ENCODE data around the gene AHRR.

Gene AHRR

DNA sequence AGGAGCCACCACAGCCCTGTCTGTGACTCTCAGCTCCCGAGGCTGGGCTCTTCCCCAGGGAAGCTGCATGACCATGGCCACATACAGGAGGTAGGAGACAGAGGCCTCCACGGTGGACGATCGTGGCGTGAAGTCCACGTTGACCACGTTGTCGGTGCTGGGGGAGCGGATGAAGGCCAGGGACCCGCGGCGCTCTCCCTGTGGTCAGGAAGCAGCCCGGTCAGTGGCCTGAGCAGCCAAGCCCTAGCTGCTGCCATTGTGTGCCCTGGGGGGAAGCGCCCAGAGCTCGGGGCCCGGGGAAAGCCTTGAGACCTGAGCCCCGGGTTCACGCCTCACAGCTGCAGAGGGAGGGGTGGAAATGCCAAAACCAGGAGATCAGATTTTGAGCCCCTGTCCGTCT, 155.7 kb downstream of the AHRR start:
- H3K9me3 Mint-ChIP-seq: no peaks in the 10 kb centered on the region
- ATAC-seq (replicated peaks; ENCODE audit: extremely low read depth, poor library complexity, severe bottlenecking): no peak
- DNase-seq (ENCODE audit: low spot score in 2 of 2): no peak
- no peak overlapping the region for H3K27ac Mint-ChIP-seq (ENCODE audit: low read depth)
- H3K4me1 Mint-ChIP-seq: peaks cover 6% of the 10 kb centered on the region
- H3K36me3 Mint-ChIP-seq (ENCODE audit: insufficient read depth): peaks cover 4% of the 10 kb centered on the region
- H3K27me3 Mint-ChIP-seq: peaks cover 51% of the 10 kb centered on the region
- H3K4me3 Mint-ChIP-seq: no peak overlapping the region

DNA sequence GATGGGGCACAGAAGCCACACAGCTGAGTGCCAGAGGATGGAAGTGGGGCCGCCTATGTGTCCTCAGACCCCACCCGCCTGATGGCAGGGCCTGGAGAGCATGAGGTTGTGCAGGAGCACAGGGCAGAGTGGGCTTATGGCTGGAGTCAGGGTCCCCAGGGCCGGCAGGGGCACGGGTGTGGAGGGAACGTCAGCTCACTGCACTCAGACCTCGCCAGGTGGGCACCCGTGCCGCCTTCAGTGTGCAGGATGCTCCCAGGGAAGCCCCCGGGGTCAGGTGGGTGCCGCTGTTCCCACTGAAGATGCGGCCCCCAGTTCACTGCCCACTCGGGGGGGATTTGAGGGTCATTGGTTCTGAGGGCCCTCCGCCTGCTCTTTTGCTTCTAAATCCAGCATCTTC, 156.4 kb downstream of the AHRR start:
- DNase-seq (ENCODE audit: low spot score in 2 of 2): no peak
- Mint-ChIP-seq H3K36me3 (ENCODE audit: insufficient read depth) (peaks cover 4% of the 10 kb centered on the region), H3K27ac (ENCODE audit: low read depth) (no peak overlapping the region), H3K9me3 (no peaks in the 10 kb centered on the region), H3K4me3 (no peak overlapping the region), H3K27me3 (peaks cover 51% of the 10 kb centered on the region), H3K4me1 (peaks cover 6% of the 10 kb centered on the region)
- no peak for ATAC-seq (replicated peaks; ENCODE audit: extremely low read depth, poor library complexity, severe bottlenecking)

DNA sequence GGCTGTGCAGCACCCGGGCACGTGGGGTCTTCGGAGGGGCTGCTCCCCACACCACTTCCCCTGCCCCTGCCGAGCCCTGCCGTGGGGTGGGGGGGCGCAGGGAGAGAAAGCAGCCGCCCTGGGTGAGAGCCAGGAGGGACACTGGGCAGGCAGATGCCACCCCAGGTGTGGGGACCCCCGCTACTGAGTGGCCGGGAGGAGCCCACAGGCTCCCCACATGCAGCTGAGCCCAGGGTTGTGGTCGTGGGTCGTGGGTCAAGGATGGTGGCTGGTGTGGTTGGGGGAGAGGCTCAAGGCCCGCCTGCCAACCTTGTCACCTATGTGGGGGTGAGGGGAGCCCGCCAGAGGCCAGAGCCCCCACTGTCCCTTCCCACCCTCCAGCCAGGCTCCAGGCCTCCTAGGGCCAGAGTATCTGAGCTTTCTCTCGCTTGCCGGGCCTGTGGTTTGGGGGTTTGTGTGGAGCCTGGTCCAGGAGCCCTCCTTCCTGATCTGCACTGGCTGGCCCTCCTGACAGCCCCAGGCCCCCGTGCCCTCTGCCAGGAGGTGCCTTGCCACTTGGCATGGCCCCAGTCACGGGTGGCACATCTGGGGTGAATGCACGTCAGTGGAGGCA, 157.0 kb downstream of the AHRR start:
- H3K9me3 Mint-ChIP-seq: no peaks in the 10 kb centered on the region
- peaks cover 4% of the 10 kb centered on the region for H3K36me3 Mint-ChIP-seq (ENCODE audit: insufficient read depth)
- H3K27me3 Mint-ChIP-seq: peaks cover 50% of the 10 kb centered on the region
- ATAC-seq (replicated peaks; ENCODE audit: extremely low read depth, poor library complexity, severe bottlenecking): no peak
- DNase-seq (ENCODE audit: low spot score in 2 of 2): no peak
- peaks cover 6% of the 10 kb centered on the region for H3K4me1 Mint-ChIP-seq
- H3K27ac Mint-ChIP-seq (ENCODE audit: low read depth): no peak overlapping the region
- H3K4me3 Mint-ChIP-seq: no peak overlapping the region

DNA sequence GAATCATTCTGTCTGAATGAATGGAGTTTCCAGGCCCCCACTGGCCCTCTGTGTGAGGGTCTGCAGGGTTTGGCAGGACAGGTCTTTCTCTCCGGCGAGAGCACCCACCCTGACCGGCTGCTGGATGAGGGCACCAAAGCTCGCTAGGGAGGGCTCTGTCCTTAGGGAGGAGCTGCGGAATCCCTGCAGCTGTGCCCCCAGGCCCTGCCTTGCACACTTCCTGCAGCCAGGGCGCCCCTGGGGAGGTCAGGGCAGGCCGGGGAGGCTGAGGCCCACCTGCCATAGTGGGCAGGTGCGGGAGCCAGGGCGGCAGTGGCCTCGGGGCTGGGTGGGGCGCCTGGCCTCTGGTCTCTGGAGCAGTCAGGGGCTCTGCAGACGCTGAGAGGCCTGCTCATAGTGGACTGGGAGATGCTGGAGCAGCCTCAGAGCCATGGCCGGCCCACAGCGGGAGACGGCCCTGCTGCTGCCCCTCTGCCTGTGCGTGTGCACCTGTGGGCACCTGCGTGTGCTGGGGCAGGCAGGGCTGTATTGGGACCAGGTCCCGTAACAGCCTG, 157.5 kb downstream of the AHRR start:
- H3K36me3 Mint-ChIP-seq (ENCODE audit: insufficient read depth): no peaks in the 10 kb centered on the region
- DNase-seq (ENCODE audit: low spot score in 2 of 2) (no peak), ATAC-seq (replicated peaks; ENCODE audit: extremely low read depth, poor library complexity, severe bottlenecking) (no peak)
- H3K9me3 Mint-ChIP-seq: no peaks in the 10 kb centered on the region
- H3K4me3 Mint-ChIP-seq: no peak overlapping the region
- no peak overlapping the region for H3K27ac Mint-ChIP-seq (ENCODE audit: low read depth)
- H3K4me1 Mint-ChIP-seq: peaks cover under 1% of the 10 kb centered on the region
- H3K27me3 Mint-ChIP-seq: peaks cover 44% of the 10 kb centered on the region

DNA sequence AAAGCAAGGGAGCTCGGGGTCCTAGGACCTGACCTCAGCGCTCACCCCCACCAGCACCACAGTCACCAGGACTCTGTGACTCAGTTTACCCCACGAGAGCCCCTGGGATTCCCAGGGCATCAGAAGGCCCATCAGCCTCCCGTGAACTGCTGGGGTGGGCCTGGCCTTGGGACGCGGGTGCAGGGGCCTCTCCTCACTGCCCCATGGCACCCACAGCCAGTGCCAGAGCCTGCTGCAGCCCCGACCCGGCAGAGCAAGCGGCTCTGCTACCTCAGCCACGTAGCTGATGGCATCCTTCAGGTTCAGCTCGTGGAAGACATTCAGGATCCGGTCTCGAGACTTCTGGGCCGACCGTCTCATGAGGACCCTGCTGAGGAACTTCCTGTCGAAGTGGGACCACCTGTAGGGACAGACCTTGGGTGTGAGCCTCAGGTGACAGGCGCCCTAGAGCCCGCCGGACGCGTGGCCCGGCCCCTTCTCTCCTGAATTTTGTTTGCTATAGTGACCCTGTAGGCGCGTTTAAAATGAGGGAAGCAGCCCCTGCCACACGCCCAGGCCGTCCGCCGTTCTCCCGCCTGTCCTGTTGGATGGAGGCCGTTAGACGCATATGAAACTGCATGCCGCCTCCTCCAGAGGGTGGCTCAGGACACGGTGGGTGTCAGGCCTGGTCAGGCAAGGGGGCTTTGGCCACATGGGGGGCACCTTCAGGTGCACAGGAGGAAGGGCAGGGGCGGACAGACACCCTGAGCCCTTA, 158.2 kb downstream of the AHRR start:
- H3K27me3 Mint-ChIP-seq: peaks cover 42% of the 10 kb centered on the region
- H3K36me3 Mint-ChIP-seq (ENCODE audit: insufficient read depth): no peaks in the 10 kb centered on the region
- no peak for ATAC-seq (replicated peaks; ENCODE audit: extremely low read depth, poor library complexity, severe bottlenecking)
- no peak overlapping the region for H3K4me3 Mint-ChIP-seq
- H3K9me3 Mint-ChIP-seq: no peaks in the 10 kb centered on the region
- no peak for DNase-seq (ENCODE audit: low spot score in 2 of 2)
- no peak overlapping the region for H3K27ac Mint-ChIP-seq (ENCODE audit: low read depth)
- no peaks in the 10 kb centered on the region for H3K4me1 Mint-ChIP-seq

DNA sequence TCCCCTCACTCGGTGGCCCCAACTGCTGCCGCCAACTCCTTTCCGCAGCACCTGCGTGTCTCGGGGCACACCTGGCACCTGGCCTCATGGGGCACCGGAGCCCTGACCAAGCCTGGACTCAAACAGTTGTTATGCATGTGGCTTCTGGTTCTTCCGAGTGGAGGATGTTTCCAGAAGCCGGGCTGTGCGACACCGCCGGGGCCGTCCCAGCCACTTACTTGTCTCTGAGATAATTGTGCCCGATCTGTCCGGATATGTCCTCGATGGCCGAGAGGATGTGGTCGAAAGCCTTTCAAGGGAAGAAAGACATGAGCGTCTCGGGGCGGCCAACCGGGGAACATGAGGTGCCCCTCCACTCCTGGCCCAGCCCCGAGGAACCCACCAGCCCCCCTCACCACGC, 159.8 kb downstream of the AHRR start:
- Mint-ChIP-seq H3K27ac (ENCODE audit: low read depth) (no peak overlapping the region), H3K4me3 (no peak overlapping the region), H3K27me3 (peaks cover 28% of the 10 kb centered on the region), H3K4me1 (no peaks in the 10 kb centered on the region), H3K9me3 (no peaks in the 10 kb centered on the region), H3K36me3 (ENCODE audit: insufficient read depth) (no peaks in the 10 kb centered on the region)
- ATAC-seq (replicated peaks; ENCODE audit: extremely low read depth, poor library complexity, severe bottlenecking) (no peak), DNase-seq (ENCODE audit: low spot score in 2 of 2) (no peak)

DNA sequence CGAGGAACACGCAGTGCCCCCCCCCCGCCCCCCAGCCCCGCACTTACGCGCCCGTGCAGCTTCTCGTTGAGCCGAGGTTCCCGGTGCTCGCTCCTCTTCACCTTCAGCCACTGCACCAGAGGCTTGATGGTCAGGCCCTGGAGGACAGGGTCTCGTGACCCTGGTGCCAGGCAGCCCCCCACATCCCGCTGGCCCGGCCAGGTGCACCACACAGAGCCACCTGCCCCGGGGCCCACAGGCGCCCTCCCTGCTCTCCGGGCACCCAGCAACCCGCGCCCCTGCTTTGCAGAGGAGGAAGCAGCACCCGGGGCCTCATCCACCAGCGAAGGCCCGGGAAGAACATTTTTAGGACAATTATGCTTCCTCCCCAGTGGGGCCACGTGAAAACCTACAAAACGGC, 160.5 kb downstream of the AHRR start:
- ATAC-seq (replicated peaks; ENCODE audit: extremely low read depth, poor library complexity, severe bottlenecking) (no peak), DNase-seq (ENCODE audit: low spot score in 2 of 2) (no peak)
- no peak overlapping the region for H3K4me3 Mint-ChIP-seq
- H3K36me3 Mint-ChIP-seq (ENCODE audit: insufficient read depth): no peaks in the 10 kb centered on the region
- no peaks in the 10 kb centered on the region for H3K4me1 Mint-ChIP-seq
- peaks cover 22% of the 10 kb centered on the region for H3K27me3 Mint-ChIP-seq
- no peaks in the 10 kb centered on the region for H3K9me3 Mint-ChIP-seq
- no peak overlapping the region for H3K27ac Mint-ChIP-seq (ENCODE audit: low read depth)

DNA sequence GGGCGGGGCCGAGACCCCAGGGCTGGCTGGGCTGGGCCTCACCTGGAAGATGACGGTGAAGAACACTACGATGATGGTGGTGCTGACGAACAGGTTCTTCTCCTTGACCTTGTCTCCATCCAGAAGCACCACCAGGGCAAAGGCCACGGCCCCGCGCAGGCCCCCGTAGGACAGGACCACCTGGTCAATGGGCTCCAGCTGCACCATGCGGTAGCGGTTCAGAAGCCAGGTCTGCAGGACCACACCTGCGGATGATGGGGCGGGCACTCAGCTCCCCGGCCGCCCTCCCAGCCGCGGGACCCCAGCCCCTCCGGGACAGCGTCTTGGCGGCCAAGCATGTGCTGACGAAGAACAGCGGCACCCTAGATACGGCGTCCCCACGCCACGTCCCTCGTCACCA, 161.0 kb downstream of the AHRR start:
- Mint-ChIP-seq H3K4me3 (no peak overlapping the region), H3K27me3 (peaks cover 17% of the 10 kb centered on the region), H3K36me3 (ENCODE audit: insufficient read depth) (no peaks in the 10 kb centered on the region), H3K4me1 (no peaks in the 10 kb centered on the region), H3K9me3 (no peaks in the 10 kb centered on the region), H3K27ac (ENCODE audit: low read depth) (no peak overlapping the region)
- DNase-seq (ENCODE audit: low spot score in 2 of 2): no peak
- ATAC-seq (replicated peaks; ENCODE audit: extremely low read depth, poor library complexity, severe bottlenecking): no peak

DNA sequence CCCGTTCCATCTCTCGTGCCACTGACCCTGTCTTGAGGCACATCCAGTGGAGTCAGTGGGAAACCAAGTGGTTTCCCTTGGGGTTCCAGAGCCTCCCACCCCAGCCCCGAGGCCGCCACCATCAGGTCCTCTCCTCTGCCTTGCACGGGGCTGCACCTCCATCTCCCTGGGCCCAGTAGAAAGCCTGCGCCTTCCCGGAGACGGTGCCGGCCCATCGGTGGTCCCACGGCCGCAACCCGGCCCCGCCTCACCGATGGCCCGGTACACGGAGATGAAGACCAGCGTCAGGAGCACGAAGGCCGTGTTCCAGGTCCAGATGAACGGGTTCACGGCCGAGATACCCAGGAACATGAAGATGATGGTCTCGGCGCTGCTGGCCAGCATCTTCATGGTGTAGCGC, 161.5 kb downstream of the AHRR start:
- no peaks in the 10 kb centered on the region for H3K36me3 Mint-ChIP-seq (ENCODE audit: insufficient read depth)
- no peak for DNase-seq (ENCODE audit: low spot score in 2 of 2)
- H3K4me3 Mint-ChIP-seq: no peak overlapping the region
- no peak overlapping the region for H3K27ac Mint-ChIP-seq (ENCODE audit: low read depth)
- peaks cover 12% of the 10 kb centered on the region for H3K27me3 Mint-ChIP-seq
- ATAC-seq (replicated peaks; ENCODE audit: extremely low read depth, poor library complexity, severe bottlenecking): no peak
- H3K4me1 Mint-ChIP-seq: no peaks in the 10 kb centered on the region
- no peaks in the 10 kb centered on the region for H3K9me3 Mint-ChIP-seq

DNA sequence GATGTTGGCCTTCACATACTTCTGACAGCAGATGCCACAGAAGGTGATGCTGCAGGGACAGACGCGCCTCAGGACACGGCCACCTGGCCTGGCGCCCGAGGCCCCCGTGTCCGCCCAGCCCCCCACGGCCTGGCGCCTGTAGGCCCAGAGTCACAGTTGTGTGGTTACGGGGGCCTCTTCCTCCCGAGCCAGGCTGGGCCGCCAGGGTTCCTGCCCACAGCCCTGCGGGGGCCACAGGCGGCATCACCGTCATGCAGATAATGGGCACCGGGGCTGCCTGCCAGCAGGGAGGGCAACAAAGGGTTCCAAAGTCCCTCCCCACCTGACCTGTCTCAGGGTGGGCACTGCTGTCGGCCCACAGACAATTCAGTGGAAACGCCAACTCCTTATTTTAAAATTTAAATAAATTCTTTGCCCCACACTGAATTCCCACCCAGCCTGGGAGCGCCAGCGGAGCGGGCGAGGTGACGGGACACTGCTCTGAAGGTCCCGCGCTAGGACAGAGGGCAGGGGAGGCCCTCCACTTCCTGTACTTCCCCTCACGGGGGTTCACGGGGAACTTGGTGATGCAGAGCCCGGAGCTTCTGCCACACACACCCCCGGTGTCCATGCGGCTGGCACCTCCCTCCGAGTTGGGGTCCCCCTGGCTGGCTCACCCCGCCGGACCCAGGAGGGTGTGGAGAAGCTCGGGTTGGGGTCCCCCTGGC, 162.1 kb downstream of the AHRR start:
- Mint-ChIP-seq H3K36me3 (ENCODE audit: insufficient read depth) (no peaks in the 10 kb centered on the region), H3K9me3 (no peaks in the 10 kb centered on the region), H3K27ac (ENCODE audit: low read depth) (no peak overlapping the region), H3K27me3 (peaks cover 10% of the 10 kb centered on the region), H3K4me1 (no peaks in the 10 kb centered on the region), H3K4me3 (no peak overlapping the region)
- DNase-seq (ENCODE audit: low spot score in 2 of 2) (no peak), ATAC-seq (replicated peaks; ENCODE audit: extremely low read depth, poor library complexity, severe bottlenecking) (no peak)

DNA sequence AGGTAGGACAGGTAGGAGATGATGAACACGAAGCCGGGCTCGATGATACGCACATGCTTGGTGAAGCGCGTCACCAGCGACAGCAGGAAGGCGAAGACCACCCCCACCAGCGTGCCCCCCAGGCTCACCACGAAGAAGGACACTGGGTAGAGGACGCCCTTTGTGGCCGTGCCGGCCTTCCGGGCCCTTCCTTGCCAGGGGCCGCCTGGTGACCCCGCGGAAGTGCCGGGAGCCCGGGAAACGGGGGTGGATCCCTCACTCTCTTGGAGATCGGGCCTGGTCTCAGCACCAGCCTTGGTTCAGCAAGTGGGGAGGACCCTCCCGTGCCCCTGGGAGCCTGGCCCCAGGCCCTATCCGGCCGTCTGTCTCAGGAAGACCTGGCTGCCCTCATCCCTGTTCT, 163.0 kb downstream of the AHRR start:
- DNase-seq (ENCODE audit: low spot score in 2 of 2): no peak
- Mint-ChIP-seq H3K9me3 (no peaks in the 10 kb centered on the region), H3K36me3 (ENCODE audit: insufficient read depth) (no peaks in the 10 kb centered on the region), H3K27me3 (peaks cover 10% of the 10 kb centered on the region), H3K27ac (ENCODE audit: low read depth) (no peak overlapping the region), H3K4me3 (no peak overlapping the region), H3K4me1 (no peaks in the 10 kb centered on the region)
- ATAC-seq (replicated peaks; ENCODE audit: extremely low read depth, poor library complexity, severe bottlenecking): no peak

DNA sequence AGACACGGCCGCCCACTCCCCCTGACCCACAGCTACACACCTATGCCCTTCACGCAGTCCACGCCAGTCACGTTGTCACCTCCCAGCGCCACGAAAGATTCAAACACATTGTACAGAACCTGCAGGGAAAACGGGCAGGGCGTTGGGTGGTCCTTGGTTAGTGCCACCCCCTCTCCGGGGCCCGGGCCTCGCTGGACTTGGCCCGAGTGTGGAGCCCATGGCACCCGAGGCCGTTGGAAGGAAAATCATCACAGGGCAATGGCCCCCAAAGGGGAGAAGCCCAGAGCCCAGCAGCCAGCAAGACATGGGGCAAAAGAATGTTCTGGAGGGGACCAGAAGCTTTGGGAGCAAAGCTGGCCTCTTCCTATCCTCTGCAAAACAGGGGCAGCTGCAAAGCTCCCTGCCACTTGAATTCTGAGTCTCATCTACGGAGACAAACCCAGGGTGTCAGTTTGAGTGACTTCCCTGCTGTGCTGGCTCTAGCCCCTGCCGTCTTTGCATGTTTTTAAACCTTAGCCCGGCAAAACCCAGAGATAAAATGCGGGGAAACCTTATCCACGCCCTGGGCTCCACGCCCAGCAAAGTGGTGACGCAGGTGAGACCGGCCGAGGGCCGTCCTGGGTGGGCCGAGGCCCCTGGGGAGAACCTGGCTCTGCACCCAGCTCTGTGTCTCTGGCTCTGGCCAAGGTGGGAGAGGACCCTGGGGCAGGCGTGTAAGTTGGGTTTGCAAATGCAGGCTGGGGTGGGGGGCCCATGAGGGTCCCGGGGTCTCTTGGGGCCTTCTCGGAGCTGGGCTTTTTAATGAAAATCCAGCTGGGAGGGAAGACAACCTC, 163.8 kb downstream of the AHRR start:
- Mint-ChIP-seq H3K27ac (ENCODE audit: low read depth) (no peak overlapping the region), H3K36me3 (ENCODE audit: insufficient read depth) (no peaks in the 10 kb centered on the region), H3K4me3 (no peak overlapping the region), H3K4me1 (no peaks in the 10 kb centered on the region), H3K27me3 (peaks cover 2% of the 10 kb centered on the region), H3K9me3 (no peaks in the 10 kb centered on the region)
- DNase-seq (ENCODE audit: low spot score in 2 of 2) (no peak), ATAC-seq (replicated peaks; ENCODE audit: extremely low read depth, poor library complexity, severe bottlenecking) (no peak)
